Measurements from ENCODE around the gene DDAH1. TPM values are rescaled to one million over a fixed set of nuclear protein-coding genes. Genes with fewer than 3 reads are reported as not detected.
"Not testable (repeated sequence)": the region's sequence is repeated elsewhere in the genome, so short reads cannot be mapped to it uniquely, and the experiment has no call there.

Gene DDAH1
- polyA plus RNA-seq, 2 of the 4 experiments (the other 2 are of a cell fraction): 5.7 to 12.6 TPM

DNA sequence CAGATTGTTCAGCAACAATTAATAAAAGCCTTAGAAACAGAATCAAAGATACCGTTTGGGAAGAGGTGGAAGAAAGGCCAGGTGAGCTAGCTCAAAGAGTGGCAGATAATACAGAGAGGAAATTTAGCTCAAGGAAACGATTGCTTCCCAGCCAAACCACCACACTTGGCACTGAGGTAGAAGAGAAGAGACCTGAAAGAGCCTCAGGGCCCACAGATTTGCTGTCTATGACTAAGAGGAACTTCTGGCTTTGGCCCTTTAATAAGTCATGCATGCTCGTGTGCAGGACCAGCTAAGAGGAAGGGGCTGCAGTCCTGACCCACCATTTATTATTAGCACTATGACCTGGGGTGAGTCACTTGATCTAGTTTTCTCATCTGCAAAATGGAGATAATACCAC, 115.7 kb downstream of the DDAH1 start:
- ATAC-seq: no peak
- Histone ChIP-seq H3K4me3 (no peak overlapping the region), H3K9me3 (no peaks in the 10 kb centered on the region), H3K4me2 (no peak overlapping the region), H3K4me1 (peaks cover 4% of the 10 kb centered on the region; the same call in 2 of the 3 replicates), H3K27ac (no peak overlapping the region)
- ChIA-PET CTCF (interaction anchor here (2.8 kb wide), 1 partner anchor 41 kb away, joined by 11 read pairs; no protein-coding TSS in a partner anchor), POLR2A (no interaction called here)
- no peak for DNase-seq (ENCODE audit: low read depth in 1 of 2, low spot score in 1 of 2)
- TF ChIP-seq HOXB13 (CRISPR knock-in tag; IDR thresholded peaks at IDR 0.05; ENCODE audit: low read depth) (no peak), KDM5A (IDR thresholded peaks at IDR 0.05) (no peak), ZFP36 (IDR thresholded peaks at IDR 0.05; ENCODE audit: borderline replicate concordance, partially characterized antibody) (no peak), TP53 (CRISPR knock-in tag; IDR thresholded peaks at IDR 0.05) (no peak), CBX2 (IDR thresholded peaks at IDR 0.05; ENCODE audit: borderline replicate concordance, low read depth) (no peak), CEBPB (IDR thresholded peaks at IDR 0.05) (no peak)
- TF ChIP-seq, protein P1, sequence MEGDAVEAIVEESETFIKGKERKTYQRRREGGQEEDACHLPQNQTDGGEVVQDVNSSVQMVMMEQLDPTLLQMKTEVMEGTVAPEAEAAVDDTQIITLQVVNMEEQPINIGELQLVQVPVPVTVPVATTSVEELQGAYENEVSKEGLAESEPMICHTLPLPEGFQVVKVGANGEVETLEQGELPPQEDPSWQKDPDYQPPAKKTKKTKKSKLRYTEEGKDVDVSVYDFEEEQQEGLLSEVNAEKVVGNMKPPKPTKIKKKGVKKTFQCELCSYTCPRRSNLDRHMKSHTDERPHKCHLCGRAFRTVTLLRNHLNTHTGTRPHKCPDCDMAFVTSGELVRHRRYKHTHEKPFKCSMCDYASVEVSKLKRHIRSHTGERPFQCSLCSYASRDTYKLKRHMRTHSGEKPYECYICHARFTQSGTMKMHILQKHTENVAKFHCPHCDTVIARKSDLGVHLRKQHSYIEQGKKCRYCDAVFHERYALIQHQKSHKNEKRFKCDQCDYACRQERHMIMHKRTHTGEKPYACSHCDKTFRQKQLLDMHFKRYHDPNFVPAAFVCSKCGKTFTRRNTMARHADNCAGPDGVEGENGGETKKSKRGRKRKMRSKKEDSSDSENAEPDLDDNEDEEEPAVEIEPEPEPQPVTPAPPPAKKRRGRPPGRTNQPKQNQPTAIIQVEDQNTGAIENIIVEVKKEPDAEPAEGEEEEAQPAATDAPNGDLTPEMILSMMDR (IDR thresholded peaks at IDR 0.05): no peak
- TF ChIP-seq, protein P2, sequence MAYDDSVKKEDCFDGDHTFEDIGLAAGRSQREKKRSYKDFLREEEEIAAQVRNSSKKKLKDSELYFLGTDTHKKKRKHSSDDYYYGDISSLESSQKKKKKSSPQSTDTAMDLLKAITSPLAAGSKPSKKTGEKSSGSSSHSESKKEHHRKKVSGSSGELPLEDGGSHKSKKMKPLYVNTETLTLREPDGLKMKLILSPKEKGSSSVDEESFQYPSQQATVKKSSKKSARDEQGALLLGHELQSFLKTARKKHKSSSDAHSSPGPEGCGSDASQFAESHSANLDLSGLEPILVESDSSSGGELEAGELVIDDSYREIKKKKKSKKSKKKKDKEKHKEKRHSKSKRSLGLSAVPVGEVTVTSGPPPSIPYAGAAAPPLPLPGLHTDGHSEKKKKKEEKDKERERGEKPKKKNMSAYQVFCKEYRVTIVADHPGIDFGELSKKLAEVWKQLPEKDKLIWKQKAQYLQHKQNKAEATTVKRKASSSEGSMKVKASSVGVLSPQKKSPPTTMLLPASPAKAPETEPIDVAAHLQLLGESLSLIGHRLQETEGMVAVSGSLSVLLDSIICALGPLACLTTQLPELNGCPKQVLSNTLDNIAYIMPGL (CRISPR knock-in tag; IDR thresholded peaks at IDR 0.05; ENCODE audit: borderline replicate concordance): no peak
- TF ChIP-seq, protein P3, sequence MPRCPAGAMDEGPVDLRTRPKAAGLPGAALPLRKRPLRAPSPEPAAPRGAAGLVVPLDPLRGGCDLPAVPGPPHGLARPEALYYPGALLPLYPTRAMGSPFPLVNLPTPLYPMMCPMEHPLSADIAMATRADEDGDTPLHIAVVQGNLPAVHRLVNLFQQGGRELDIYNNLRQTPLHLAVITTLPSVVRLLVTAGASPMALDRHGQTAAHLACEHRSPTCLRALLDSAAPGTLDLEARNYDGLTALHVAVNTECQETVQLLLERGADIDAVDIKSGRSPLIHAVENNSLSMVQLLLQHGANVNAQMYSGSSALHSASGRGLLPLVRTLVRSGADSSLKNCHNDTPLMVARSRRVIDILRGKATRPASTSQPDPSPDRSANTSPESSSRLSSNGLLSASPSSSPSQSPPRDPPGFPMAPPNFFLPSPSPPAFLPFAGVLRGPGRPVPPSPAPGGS (IDR thresholded peaks at IDR 0.05): no peak
- 83% methylated on average over 3 of the region's 3 CpGs for WGBS (ENCODE audit: missing lambda C conversion rate)
- no peak for FAIRE-seq

DNA sequence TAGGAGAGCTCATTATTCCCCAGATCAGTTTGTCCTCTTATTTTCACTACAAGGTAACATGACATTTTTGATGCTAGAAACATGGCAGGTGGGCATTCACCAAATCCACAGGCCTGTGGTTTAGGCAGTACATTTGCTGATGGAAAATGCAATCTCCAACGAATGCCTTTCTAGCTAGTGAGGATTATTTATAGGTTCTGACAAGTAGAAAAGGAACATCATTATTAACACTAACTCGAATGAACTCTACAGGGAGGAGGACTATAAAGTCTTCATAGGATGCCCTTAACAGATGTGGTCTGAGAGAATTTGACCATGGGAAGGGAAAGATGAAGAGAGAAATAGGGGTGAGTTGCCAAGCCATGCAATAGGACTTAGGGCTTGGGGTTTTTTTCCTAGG, 117.1 kb downstream of the DDAH1 start:
- TF ChIP-seq KDM1A (IDR thresholded peaks at IDR 0.05; ENCODE audit: low read depth) (no peak), MAZ (IDR thresholded peaks at IDR 0.05; ENCODE audit: borderline replicate concordance, low read depth, low read length) (no peak), SREBF2 (IDR thresholded peaks at IDR 0.05) (no peak), POLR2A (IDR thresholded peaks at IDR 0.05; ENCODE audit: low read length) (no peak), RAD21 (conservative IDR thresholded peaks at IDR 0.05 in 1 of 2, IDR thresholded peaks at IDR 0.05 in 1 of 2) (no peak), EHF (CRISPR knock-in tag; IDR thresholded peaks at IDR 0.05) (no peak), GATA3 (IDR thresholded peaks at IDR 0.05; ENCODE audit: borderline replicate concordance) (no peak), CEBPB (IDR thresholded peaks at IDR 0.05) (no peak)
- H3K4me1 ChIP-seq: peaks cover 15% of the 10 kb centered on the region
- CTCF ChIA-PET: interaction anchor here (1.0 to 2.8 kb wide), 2 partner anchors 40 to 117 kb away, joined by 3 to 11 read pairs; partner anchors contain the start of gene DDAH1
- no peak overlapping the region for H3K4me3 ChIP-seq
- no peak for DNase-seq (ENCODE audit: low read depth in 1 of 2, low spot score in 1 of 2)
- H3K9me3 ChIP-seq: no peaks in the 10 kb centered on the region
- no peak for ATAC-seq
- whole genome bisulfite sequencing (ENCODE audit: missing lambda C conversion rate): 87% methylated on average over 2 of the region's 2 CpGs
- H3K27ac ChIP-seq: no peak overlapping the region
- no peak overlapping the region for H3K4me2 ChIP-seq
- no peak for FAIRE-seq
- POLR2A ChIA-PET: no interaction called here

DNA sequence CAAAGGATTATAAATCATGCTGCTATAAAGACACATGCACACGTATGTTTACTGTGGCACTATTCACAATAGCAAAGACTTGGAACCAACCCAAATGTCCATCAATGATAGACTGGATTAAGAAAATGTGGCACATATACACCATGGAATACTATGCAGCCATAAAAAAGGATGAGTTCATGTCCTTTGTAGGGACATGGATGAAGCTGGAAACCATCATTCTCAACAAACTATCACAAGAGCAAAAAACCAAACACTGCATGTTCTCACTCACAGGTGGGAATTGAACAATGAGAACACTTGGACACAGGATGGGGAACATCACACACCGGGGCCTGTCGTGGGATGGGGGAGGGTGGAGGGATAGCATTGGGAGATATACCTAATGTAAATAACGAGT, 117.7 kb downstream of the DDAH1 start:
- CTCF ChIA-PET: interaction anchor here (2.1 to 2.8 kb wide), 2 partner anchors 39 kb away, joined by 10 to 11 read pairs; no protein-coding TSS in a partner anchor
- peaks cover 15% of the 10 kb centered on the region for H3K4me1 ChIP-seq
- H3K4me2 ChIP-seq; DNase-seq (ENCODE audit: low read depth in 1 of 2, low spot score in 1 of 2); H3K27ac ChIP-seq; H3K9me3 ChIP-seq; ATAC-seq; H3K4me3 ChIP-seq; POLR2A ChIA-PET; FAIRE-seq: not testable (repeated sequence)
- 71% methylated on average over 3 of the region's 4 CpGs for WGBS (ENCODE audit: missing lambda C conversion rate)
